GM19397 (cell line): Measurements from ENCODE around the gene MLF2.

Source experiments
- ATAC-seq: cut with Tn5 transposase; IDR thresholded peaks from one replicate; pipeline ENCODE4 v1.9.1; 2021; ENCODE audit warnings: mild to moderate bottlenecking, moderate library complexity; ENCODE audit not compliant: unreplicated experiment

Gene MLF2

GRCh38 chr12:6698352-6699046 lies 54.4 kb downstream of the MLF2 start:
- ATAC-seq, result no peak
